Esophagus squamous epithelium (tissue), 4 donors: ENCODE data around the gene ATP13A1.

ENCODE experiments used
- POLR2A ChIP-seq, 4 donors: fragments of 450-650 bp; IDR thresholded peaks; one replicate each; pipeline ENCODE4 v1.6.1; 2017; ENCODE audit warnings: antibody characterized with exemption in 4 of 4, mild to moderate bottlenecking in 4 of 4, moderate library complexity in 3 of 4
- TF ChIP-seq, protein P1 (sequence below), 6 experiments: fragments of 450-650 bp in 4 of 6; fragments of 200-600 bp in 2 of 6; sonication (generic) in 2 of 6; IDR thresholded peaks; one replicate each; pipeline ENCODE4 v1.5.1; 2016 to 2019; ENCODE audit warnings: antibody characterized with exemption in 6 of 6, mild to moderate bottlenecking in 4 of 6, moderate library complexity in 4 of 6

- TF ChIP-seq, protein P1, sequence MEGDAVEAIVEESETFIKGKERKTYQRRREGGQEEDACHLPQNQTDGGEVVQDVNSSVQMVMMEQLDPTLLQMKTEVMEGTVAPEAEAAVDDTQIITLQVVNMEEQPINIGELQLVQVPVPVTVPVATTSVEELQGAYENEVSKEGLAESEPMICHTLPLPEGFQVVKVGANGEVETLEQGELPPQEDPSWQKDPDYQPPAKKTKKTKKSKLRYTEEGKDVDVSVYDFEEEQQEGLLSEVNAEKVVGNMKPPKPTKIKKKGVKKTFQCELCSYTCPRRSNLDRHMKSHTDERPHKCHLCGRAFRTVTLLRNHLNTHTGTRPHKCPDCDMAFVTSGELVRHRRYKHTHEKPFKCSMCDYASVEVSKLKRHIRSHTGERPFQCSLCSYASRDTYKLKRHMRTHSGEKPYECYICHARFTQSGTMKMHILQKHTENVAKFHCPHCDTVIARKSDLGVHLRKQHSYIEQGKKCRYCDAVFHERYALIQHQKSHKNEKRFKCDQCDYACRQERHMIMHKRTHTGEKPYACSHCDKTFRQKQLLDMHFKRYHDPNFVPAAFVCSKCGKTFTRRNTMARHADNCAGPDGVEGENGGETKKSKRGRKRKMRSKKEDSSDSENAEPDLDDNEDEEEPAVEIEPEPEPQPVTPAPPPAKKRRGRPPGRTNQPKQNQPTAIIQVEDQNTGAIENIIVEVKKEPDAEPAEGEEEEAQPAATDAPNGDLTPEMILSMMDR (IDR thresholded peaks at IDR 0.05): no peak
- no peak for TF ChIP-seq POLR2A (IDR thresholded peaks at IDR 0.05)
Measured at GRCh38 chr19:19637523-19638251, 25.8 kb downstream of the ATP13A1 start.
